Measurements from ENCODE around the gene CGA. TPM values are rescaled to one million over a fixed set of nuclear protein-coding genes. Genes with fewer than 3 reads are reported as not detected.

CGA gene
- total and polyA plus RNA-seq, 7 donors = 0.03 to 3.8 (median 0.35) TPM; not detected in 3

DNA sequence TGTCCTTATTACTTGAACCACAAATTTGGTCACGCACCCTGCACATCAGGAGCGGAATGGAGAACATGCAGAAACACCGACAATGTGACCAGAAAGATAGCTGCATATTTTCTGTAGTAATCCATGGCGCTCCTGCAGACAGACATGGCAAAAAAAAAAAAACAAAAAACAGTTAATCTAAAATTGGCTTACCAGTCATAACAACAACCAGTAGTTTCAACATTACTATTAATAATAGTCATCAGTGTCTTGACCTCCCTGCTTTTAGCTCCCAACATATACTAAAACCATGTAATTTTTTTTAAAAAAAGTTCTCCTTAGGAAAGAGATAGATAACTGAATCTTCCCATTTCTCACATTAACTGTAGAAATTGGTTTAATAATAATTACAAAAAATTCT, 6.8 kb downstream of the CGA start:
- no peak overlapping the region for H3K4me3 ChIP-seq
- TF ChIP-seq, protein P1, sequence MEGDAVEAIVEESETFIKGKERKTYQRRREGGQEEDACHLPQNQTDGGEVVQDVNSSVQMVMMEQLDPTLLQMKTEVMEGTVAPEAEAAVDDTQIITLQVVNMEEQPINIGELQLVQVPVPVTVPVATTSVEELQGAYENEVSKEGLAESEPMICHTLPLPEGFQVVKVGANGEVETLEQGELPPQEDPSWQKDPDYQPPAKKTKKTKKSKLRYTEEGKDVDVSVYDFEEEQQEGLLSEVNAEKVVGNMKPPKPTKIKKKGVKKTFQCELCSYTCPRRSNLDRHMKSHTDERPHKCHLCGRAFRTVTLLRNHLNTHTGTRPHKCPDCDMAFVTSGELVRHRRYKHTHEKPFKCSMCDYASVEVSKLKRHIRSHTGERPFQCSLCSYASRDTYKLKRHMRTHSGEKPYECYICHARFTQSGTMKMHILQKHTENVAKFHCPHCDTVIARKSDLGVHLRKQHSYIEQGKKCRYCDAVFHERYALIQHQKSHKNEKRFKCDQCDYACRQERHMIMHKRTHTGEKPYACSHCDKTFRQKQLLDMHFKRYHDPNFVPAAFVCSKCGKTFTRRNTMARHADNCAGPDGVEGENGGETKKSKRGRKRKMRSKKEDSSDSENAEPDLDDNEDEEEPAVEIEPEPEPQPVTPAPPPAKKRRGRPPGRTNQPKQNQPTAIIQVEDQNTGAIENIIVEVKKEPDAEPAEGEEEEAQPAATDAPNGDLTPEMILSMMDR (IDR thresholded peaks at IDR 0.05) = no peak
- H3K4me1 ChIP-seq = no peaks in the 10 kb centered on the region
- H3K9me3 ChIP-seq = no peaks in the 10 kb centered on the region
- no peak for DNase-seq
- ATAC-seq = no peak
- H3K27me3 ChIP-seq (ENCODE audit: insufficient read depth in 3 of 3, low read length in 2 of 3) = peaks cover 0 to 4% (median 0%) of the 10 kb centered on the region in 3 donors
- H3K36me3 ChIP-seq (ENCODE audit: insufficient read depth in 1 of 2, low read depth in 1 of 2) = no peaks in the 10 kb centered on the region
- H3K27ac ChIP-seq = no peak overlapping the region
- intact Hi-C loops (cut with DNase I) = no loop called here
- 86 to 90% (median 86%) methylated on average over 4 of the region's 4 CpGs for WGBS, 3 donors

DNA sequence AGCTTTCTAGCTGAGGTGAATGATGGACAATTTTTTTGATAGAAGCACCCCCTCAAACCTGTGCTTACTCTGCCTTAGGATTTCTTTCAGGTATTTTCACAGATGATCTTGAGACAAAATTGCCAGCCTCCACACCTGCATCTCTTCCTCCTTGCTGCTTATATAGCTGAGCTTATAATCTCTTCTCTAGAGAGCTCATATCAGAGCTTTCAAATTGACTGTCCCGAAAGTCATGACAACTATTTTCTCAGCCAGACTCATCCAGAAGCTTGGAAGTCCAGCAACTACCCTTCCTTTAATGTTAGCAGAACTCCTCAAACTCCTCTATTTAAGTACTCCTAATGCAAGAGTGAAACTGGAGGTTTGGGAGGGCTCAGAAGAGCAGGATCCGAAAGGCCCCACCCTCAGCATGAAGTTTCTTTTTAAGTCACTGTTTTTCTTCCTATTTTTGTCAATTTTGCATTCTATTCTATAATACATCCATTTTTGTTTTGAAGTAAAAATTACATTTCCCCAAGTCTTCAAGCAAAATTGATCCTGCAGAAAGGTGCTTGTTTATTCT, 12.7 kb downstream of the CGA start:
- H3K4me3 ChIP-seq = no peak overlapping the region
- no peak for ATAC-seq

DNA sequence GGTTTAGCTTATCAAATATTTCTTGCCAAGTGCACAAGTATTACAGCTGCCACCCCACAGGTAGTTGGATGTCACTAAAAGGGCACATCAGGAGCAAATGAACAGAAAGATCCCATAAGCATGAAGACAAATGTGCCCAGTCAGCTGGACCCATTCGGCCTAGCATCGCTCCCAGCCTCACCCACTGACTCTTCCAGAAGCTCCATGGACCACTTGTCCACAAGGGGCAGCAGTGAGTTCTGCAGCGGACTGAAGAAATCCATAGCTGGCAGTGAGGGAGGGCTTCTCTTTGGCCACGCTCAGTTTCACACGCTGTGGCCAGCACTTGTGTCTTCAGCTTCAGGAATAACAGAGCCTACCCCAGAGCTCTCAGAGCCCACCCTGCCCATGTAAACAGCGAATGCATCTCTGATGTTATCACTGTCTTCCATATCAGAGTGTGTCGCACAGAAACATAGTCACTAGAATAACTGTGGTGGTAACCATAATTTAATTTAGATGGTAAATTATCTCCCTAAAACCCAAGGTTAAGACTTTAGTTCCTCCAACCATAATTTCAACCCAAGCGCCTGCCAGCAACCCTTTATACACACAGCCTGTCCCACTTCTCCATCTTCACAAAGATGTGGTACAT, 15.8 kb downstream of the CGA start:
- Histone ChIP-seq H3K4me3 (no peak overlapping the region), H3K27ac (no peak overlapping the region), H3K9me3 (no peaks in the 10 kb centered on the region), H3K27me3 (ENCODE audit: insufficient read depth in 3 of 3, low read length in 2 of 3) (no peaks in the 10 kb centered on the region), H3K4me1 (no peaks in the 10 kb centered on the region), H3K36me3 (ENCODE audit: insufficient read depth in 1 of 2, low read depth in 1 of 2) (no peaks in the 10 kb centered on the region)
- peak; percentile 57 to 79 (median 72) for ATAC-seq
- WGBS, 3 donors = 29 to 35% (median 30%) methylated on average over 8 of the region's 8 CpGs
- TF ChIP-seq, protein P1 (IDR thresholded peaks at IDR 0.05) = peak; percentile 75
- peak; percentile 31 to 73 for DNase-seq
- intact Hi-C loops (cut with DNase I) = loop anchor here in 1 of 2 donors (10.0 kb wide), 1 partner anchor 156 kb away; no protein-coding TSS in a partner anchor

More for the DNA sequence above, 12.7 kb downstream of the CGA start:
- Histone ChIP-seq H3K27ac (no peak overlapping the region), H3K4me1 (no peaks in the 10 kb centered on the region), H3K27me3 (ENCODE audit: insufficient read depth in 3 of 3, low read length in 2 of 3) (peaks cover 0 to 4% (median 0%) of the 10 kb centered on the region in 3 donors), H3K36me3 (ENCODE audit: insufficient read depth in 1 of 2, low read depth in 1 of 2) (no peaks in the 10 kb centered on the region), H3K9me3 (no peaks in the 10 kb centered on the region)
- intact Hi-C loops (cut with DNase I) = no loop called here
- TF ChIP-seq, protein P1 (IDR thresholded peaks at IDR 0.05) = no peak
- no peak for DNase-seq
- WGBS, 3 donors = 80 to 84% (median 81%) methylated on average over 2 of the region's 2 CpGs

DNA sequence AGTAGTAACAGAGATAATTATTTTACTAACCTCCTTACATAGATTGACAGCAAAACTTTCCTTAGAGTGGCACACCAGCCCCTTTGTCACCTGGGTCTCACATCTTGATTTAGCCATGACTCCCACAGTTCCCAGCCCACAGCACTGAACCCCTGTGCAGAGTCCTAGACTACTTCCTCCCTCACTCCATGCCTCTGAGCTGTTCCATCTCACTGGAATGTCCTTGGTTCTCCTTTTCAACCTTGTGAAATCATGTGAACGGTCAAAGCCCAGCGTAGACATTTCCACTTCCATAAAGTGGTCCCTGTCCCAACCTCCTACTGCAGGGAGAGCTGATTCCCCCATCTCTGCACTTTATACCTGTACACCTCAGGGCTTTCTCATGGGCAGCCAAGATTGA, 19.7 kb downstream of the CGA start:
- Histone ChIP-seq H3K9me3 (no peaks in the 10 kb centered on the region), H3K36me3 (ENCODE audit: insufficient read depth in 1 of 2, low read depth in 1 of 2) (no peaks in the 10 kb centered on the region), H3K27ac (no peak overlapping the region), H3K4me1 (no peaks in the 10 kb centered on the region), H3K27me3 (ENCODE audit: insufficient read depth in 3 of 3, low read length in 2 of 3) (peaks cover 0 to 3% (median 0%) of the 10 kb centered on the region in 3 donors), H3K4me3 (no peak overlapping the region)
- intact Hi-C loops (cut with DNase I) = loop anchor here in 1 of 2 donors (10.0 kb wide), 1 partner anchor 160 kb away; no protein-coding TSS in a partner anchor
- TF ChIP-seq, protein P1 (IDR thresholded peaks at IDR 0.05) = no peak
- ATAC-seq = no peak
- 90 to 94% (median 92%) methylated on average over 2 of the region's 2 CpGs for WGBS, 3 donors
- DNase-seq = no peak
